SK-N-SH treated with all-trans-retinoic acid at 6 μM for 48 hours (cell line): ENCODE results near the gene MEI4.

Experiments used
- ATAC-seq: fragments of 200-7000 bp; cut with Tn5 transposase; 3 replicates; pipeline ENCODE4 v1.9.1; 2020; ENCODE audit warnings: mild to moderate bottlenecking, moderate library complexity
- ARNTL ChIP-seq: fragments of 450-650 bp; formaldehyde crosslinking; IDR thresholded peaks from 2 replicates; pipeline ENCODE4 v1.5.0; 2020; ENCODE audit warnings: low read depth, mild to moderate bottlenecking, moderate library complexity, borderline replicate concordance
- BACH2 ChIP-seq: fragments of 250-450 bp; sonication (Bioruptor Pico); IDR thresholded peaks from 2 replicates; pipeline ENCODE4 v1.9.0; 2021; ENCODE audit warnings: mild to moderate bottlenecking, borderline replicate concordance
- CSDC2 ChIP-seq: fragments of 250-450 bp; sonication (Bioruptor Pico); IDR thresholded peaks from 2 replicates; pipeline ENCODE4 v1.5.0; 2020; ENCODE audit warnings: mild to moderate bottlenecking, moderate library complexity
- ESRRG ChIP-seq: fragments of 250-450 bp; sonication (Bioruptor Pico); IDR thresholded peaks from 2 replicates; pipeline ENCODE4 v1.6.1; 2021; ENCODE audit warnings: mild to moderate bottlenecking
- GLIS3 ChIP-seq: fragments of 250-450 bp; sonication (Bioruptor Pico); IDR thresholded peaks from 2 replicates; pipeline ENCODE4 v1.5.0; 2020; ENCODE audit warnings: mild to moderate bottlenecking, moderate library complexity
- ISL1 ChIP-seq: fragments of 250-450 bp; sonication (Bioruptor Pico); IDR thresholded peaks from 2 replicates; pipeline ENCODE4 v2.1.2; 2022; ENCODE audit warnings: mild to moderate bottlenecking, moderate library complexity
- PPARA ChIP-seq: fragments of 250-450 bp; sonication (Bioruptor Pico); IDR thresholded peaks from 2 replicates; pipeline ENCODE4 v1.5.0; 2020; ENCODE audit warnings: mild to moderate bottlenecking, borderline replicate concordance
- RARB ChIP-seq: fragments of 250-450 bp; sonication (Bioruptor Pico); IDR thresholded peaks from 2 replicates; pipeline ENCODE4 v1.8.0; 2021; ENCODE audit warnings: mild to moderate bottlenecking, moderate library complexity
- TCF4 ChIP-seq: fragments of 250-450 bp; sonication (Bioruptor Pico); IDR thresholded peaks from 2 replicates; pipeline ENCODE4 v1.8.0; 2021; ENCODE audit warnings: mild to moderate bottlenecking, moderate library complexity, borderline replicate concordance
- TOX ChIP-seq: fragments of 250-450 bp; sonication (Bioruptor Pico); IDR thresholded peaks from 2 replicates; pipeline ENCODE4 v1.8.0; 2021; ENCODE audit warnings: mild to moderate bottlenecking, moderate library complexity, borderline replicate concordance
- ZFP3 ChIP-seq: fragments of 250-450 bp; sonication (Bioruptor Pico); IDR thresholded peaks from 2 replicates; pipeline ENCODE4 v1.5.0; 2020; ENCODE audit warnings: mild to moderate bottlenecking, moderate library complexity
- ZFP30 ChIP-seq: fragments of 450-650 bp; formaldehyde crosslinking; IDR thresholded peaks from 2 replicates; pipeline ENCODE4 v1.5.0; 2022; ENCODE audit warnings: mild to moderate bottlenecking, moderate library complexity
- ZNF565 ChIP-seq: fragments of 450-650 bp; formaldehyde crosslinking; conservative IDR thresholded peaks from 2 replicates; pipeline ENCODE4 v1.5.0; 2020; ENCODE audit warnings: low read depth, mild to moderate bottlenecking, moderate library complexity
- TF ChIP-seq, protein P1 (sequence below): fragments of 250-450 bp; sonication (Bioruptor Pico); IDR thresholded peaks from 2 replicates; pipeline ENCODE4 v1.5.0; 2020; ENCODE audit warnings: mild to moderate bottlenecking, moderate library complexity
- TF ChIP-seq, protein P2 (sequence below): fragments of 250-450 bp; sonication (Bioruptor Pico); IDR thresholded peaks from 2 replicates; pipeline ENCODE4 v1.8.0; 2021; ENCODE audit warnings: low read depth, mild to moderate bottlenecking, moderate library complexity, borderline replicate concordance
- TF ChIP-seq, protein P3 (sequence below): fragments of 250-450 bp; sonication (Bioruptor Pico); IDR thresholded peaks from 2 replicates; pipeline ENCODE4 v1.8.0; 2020; ENCODE audit warnings: mild to moderate bottlenecking, moderate library complexity, borderline replicate concordance
- TF ChIP-seq, protein P4 (sequence below): fragments of 250-450 bp; sonication (Bioruptor Pico); IDR thresholded peaks from 2 replicates; pipeline ENCODE4 v1.5.1; 2020; ENCODE audit warnings: low read depth, mild to moderate bottlenecking, moderate library complexity
- TF ChIP-seq, protein P5 (sequence below): fragments of 250-450 bp; sonication (Bioruptor Pico); IDR thresholded peaks from 2 replicates; pipeline ENCODE4 v1.5.1; 2021; ENCODE audit warnings: mild to moderate bottlenecking, moderate library complexity

The MEI4 gene

DNA sequence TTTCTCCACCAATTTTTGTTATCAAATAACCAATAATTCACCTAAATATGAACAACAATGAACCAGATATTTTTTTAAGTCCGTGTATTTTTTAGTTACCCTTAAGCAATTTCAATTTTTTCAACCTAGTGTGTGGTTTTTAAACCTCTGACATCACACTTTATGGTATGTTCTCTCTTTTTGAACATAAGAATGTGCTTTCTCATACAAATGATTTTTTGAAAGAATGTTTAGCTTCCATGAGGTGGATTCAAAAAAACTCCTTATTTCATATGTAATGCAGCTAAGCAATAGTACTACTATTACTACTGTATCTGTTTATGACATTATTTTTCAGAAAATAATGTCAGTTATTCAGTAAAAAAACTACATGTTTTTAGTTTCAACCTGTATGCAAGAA is 19.4 kb upstream of the MEI4 start:
- ATAC-seq, result no peak
- TF ChIP-seq, protein P1, sequence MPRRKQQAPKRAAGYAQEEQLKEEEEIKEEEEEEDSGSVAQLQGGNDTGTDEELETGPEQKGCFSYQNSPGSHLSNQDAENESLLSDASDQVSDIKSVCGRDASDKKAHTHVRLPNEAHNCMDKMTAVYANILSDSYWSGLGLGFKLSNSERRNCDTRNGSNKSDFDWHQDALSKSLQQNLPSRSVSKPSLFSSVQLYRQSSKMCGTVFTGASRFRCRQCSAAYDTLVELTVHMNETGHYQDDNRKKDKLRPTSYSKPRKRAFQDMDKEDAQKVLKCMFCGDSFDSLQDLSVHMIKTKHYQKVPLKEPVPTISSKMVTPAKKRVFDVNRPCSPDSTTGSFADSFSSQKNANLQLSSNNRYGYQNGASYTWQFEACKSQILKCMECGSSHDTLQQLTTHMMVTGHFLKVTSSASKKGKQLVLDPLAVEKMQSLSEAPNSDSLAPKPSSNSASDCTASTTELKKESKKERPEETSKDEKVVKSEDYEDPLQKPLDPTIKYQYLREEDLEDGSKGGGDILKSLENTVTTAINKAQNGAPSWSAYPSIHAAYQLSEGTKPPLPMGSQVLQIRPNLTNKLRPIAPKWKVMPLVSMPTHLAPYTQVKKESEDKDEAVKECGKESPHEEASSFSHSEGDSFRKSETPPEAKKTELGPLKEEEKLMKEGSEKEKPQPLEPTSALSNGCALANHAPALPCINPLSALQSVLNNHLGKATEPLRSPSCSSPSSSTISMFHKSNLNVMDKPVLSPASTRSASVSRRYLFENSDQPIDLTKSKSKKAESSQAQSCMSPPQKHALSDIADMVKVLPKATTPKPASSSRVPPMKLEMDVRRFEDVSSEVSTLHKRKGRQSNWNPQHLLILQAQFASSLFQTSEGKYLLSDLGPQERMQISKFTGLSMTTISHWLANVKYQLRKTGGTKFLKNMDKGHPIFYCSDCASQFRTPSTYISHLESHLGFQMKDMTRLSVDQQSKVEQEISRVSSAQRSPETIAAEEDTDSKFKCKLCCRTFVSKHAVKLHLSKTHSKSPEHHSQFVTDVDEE (CRISPR knock-in tag), result no peak
- TF ChIP-seq ESRRG (CRISPR knock-in tag) (no peak), ARNTL (no peak), CSDC2 (no peak), PPARA (no peak)

DNA sequence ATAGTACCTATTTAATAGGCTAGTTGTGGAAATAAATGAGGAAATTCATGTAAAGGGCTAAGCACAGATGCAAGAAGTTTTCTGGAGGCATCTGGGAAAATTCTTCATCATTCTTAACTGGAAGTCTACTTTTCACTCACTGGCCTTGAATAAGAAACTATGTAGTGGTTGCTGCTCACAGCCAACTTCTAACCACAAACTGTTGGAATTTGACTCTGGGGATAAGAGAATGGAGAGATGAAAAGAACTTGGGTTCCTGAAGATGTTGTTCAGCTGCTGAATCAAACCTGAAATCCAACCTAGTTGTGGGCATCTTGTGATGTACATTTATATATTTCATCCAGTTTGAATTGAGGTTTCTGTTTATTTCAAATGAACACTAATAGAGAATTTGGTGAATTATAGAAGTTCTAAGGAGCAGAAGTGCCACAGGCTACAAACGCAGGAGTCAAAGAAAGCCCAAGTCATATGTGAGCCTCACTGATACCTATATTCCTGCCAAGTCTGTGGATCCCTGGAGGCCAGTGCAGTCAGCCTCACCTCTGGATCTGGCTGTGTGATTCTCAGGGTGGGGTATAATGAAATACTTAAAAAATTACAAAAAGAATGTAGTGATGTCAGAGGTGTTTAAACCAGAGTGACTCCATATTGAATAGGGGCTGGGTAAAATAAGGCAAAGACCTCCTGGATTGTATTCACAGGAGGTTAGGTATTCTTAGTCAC is 18.7 kb upstream of the MEI4 start:
- TF ChIP-seq ISL1, result no peak
- TF ChIP-seq BACH2, result no peak
- TF ChIP-seq ZFP30 (CRISPR knock-in tag), result no peak
- TF ChIP-seq PPARA, result no peak
- TF ChIP-seq, protein P1 (CRISPR knock-in tag), result no peak
- TF ChIP-seq, protein P2, sequence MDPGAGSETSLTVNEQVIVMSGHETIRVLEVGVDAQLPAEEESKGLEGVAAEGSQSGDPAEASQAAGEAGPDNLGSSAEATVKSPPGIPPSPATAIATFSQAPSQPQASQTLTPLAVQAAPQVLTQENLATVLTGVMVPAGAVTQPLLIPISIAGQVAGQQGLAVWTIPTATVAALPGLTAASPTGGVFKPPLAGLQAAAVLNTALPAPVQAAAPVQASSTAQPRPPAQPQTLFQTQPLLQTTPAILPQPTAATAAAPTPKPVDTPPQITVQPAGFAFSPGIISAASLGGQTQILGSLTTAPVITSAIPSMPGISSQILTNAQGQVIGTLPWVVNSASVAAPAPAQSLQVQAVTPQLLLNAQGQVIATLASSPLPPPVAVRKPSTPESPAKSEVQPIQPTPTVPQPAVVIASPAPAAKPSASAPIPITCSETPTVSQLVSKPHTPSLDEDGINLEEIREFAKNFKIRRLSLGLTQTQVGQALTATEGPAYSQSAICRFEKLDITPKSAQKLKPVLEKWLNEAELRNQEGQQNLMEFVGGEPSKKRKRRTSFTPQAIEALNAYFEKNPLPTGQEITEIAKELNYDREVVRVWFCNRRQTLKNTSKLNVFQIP (CRISPR knock-in tag), result no peak
- no peak for TF ChIP-seq ESRRG (CRISPR knock-in tag)
- TF ChIP-seq GLIS3, result no peak
- TF ChIP-seq, protein P3, sequence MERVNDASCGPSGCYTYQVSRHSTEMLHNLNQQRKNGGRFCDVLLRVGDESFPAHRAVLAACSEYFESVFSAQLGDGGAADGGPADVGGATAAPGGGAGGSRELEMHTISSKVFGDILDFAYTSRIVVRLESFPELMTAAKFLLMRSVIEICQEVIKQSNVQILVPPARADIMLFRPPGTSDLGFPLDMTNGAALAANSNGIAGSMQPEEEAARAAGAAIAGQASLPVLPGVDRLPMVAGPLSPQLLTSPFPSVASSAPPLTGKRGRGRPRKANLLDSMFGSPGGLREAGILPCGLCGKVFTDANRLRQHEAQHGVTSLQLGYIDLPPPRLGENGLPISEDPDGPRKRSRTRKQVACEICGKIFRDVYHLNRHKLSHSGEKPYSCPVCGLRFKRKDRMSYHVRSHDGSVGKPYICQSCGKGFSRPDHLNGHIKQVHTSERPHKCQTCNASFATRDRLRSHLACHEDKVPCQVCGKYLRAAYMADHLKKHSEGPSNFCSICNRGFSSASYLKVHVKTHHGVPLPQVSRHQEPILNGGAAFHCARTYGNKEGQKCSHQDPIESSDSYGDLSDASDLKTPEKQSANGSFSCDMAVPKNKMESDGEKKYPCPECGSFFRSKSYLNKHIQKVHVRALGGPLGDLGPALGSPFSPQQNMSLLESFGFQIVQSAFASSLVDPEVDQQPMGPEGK (CRISPR knock-in tag), result no peak
- TF ChIP-seq ZNF565 (CRISPR knock-in tag), result no peak
- TF ChIP-seq, protein P4, sequence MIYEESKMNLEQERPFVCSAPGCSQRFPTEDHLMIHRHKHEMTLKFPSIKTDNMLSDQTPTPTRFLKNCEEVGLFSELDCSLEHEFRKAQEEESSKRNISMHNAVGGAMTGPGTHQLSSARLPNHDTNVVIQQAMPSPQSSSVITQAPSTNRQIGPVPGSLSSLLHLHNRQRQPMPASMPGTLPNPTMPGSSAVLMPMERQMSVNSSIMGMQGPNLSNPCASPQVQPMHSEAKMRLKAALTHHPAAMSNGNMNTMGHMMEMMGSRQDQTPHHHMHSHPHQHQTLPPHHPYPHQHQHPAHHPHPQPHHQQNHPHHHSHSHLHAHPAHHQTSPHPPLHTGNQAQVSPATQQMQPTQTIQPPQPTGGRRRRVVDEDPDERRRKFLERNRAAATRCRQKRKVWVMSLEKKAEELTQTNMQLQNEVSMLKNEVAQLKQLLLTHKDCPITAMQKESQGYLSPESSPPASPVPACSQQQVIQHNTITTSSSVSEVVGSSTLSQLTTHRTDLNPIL, result no peak
- TF ChIP-seq ZFP3, result no peak
- no peak for TF ChIP-seq TOX (CRISPR knock-in tag)
- no peak for TF ChIP-seq TCF4 (CRISPR knock-in tag)
- no peak for TF ChIP-seq ARNTL
- TF ChIP-seq, protein P5, sequence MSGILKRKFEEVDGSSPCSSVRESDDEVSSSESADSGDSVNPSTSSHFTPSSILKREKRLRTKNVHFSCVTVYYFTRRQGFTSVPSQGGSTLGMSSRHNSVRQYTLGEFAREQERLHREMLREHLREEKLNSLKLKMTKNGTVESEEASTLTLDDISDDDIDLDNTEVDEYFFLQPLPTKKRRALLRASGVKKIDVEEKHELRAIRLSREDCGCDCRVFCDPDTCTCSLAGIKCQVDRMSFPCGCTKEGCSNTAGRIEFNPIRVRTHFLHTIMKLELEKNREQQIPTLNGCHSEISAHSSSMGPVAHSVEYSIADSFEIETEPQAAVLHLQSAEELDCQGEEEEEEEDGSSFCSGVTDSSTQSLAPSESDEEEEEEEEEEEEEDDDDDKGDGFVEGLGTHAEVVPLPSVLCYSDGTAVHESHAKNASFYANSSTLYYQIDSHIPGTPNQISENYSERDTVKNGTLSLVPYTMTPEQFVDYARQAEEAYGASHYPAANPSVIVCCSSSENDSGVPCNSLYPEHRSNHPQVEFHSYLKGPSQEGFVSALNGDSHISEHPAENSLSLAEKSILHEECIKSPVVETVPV, result no peak
- no peak for TF ChIP-seq RARB (CRISPR knock-in tag)
- no peak for ATAC-seq
